GM19372 (cell line): ENCODE data around the gene SSBP4.
A peak's percentile ranks its signal among the peaks of the same experiment; 100 is the strongest.
"Not testable (repeated sequence)": the region's sequence is repeated elsewhere in the genome, so short reads cannot be mapped to it uniquely, and the experiment has no call there.

Experiments used
- ATAC-seq: cut with Tn5 transposase; IDR thresholded peaks from one replicate; pipeline ENCODE4 v1.9.1; 2021; ENCODE audit warnings: mild to moderate bottlenecking, low read depth, moderate library complexity; ENCODE audit not compliant: unreplicated experiment

SSBP4 gene

GRCh38 chr19:18419195-18419698 lies at the start of gene SSBP4:
SSBP4 (plus strand) TSS chr19:18419398; CDS start chr19:18419649, 251 bp downstream.
- peak; percentile 47 for ATAC-seq

GRCh38 chr19:18373407-18373891 lies 45.7 kb upstream of the SSBP4 start:
- no peak for ATAC-seq

GRCh38 chr19:18373892-18374629 lies 45.1 kb upstream of the SSBP4 start:
- peak; percentile 93 for ATAC-seq

DNA sequence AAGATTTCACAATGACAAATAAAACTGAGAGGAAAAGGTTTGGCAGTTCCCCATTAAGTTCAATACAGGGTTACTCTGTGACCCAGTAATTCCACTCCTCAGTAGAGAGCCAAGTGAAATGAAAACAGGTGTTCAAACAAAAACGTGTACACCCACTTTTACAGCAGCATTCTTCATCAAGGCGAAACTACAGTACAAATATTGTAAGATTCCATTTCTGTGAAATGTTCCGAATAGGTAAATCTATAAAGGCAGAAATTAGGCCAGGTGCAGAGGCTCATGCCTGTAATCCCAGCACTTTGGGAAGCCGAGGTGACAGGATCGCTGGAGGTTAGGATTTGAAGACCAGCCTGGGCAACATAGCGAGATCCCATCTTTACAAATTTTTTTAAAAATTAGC lies 42.2 kb upstream of the SSBP4 start:
- ATAC-seq, result no peak

GRCh38 chr19:18379803-18380747 lies 39.1 kb upstream of the SSBP4 start:
- ATAC-seq, result no peak

DNA sequence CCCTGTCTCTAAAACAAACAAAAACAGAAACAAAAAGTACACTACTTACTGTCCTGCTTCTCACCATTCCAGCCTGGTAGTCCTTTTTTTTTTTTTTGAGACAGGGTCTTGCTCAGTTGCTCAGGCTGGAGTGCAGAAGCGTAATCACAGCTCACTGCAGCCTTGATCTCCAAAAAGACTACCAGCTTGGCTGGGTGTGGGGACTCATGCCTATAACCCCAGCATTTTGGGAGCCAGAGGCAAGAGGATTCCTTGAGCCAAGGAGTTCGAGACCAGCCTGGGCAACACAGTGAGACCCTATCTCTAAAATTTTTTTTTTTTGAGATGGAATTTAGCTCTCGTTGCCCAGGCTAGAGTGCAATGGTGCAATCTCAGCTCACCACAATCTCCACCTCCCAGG lies 38.4 kb upstream of the SSBP4 start:
- no peak for ATAC-seq

GRCh38 chr19:18383622-18384021 lies 35.6 kb upstream of the SSBP4 start:
- not testable (repeated sequence) for ATAC-seq

GRCh38 chr19:18384775-18385174 lies 34.4 kb upstream of the SSBP4 start:
- ATAC-seq, result no peak

DNA sequence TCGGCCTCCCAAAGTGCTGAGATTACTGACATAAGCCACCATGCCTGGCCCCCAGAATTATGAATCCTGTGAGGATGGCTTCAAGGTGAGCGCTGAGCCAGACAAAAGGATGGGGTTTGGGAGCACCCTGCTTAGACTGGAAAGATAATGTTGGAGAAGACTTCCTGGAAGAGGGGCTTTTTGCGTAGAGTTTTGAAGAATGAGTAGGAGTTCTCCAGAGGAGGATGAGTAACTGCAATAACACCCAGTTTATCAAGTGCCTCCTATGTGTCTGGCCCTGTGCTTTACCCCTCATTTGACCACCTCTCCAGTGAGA lies 33.9 kb upstream of the SSBP4 start:
- ATAC-seq, result no peak

GRCh38 chr19:18385675-18386542 lies 33.3 kb upstream of the SSBP4 start, which contains the start of gene GDF15:
GDF15 (plus strand) TSS chr19:18386158; CDS start chr19:18386190, 32 bp downstream.
- ATAC-seq, result no peak

DNA sequence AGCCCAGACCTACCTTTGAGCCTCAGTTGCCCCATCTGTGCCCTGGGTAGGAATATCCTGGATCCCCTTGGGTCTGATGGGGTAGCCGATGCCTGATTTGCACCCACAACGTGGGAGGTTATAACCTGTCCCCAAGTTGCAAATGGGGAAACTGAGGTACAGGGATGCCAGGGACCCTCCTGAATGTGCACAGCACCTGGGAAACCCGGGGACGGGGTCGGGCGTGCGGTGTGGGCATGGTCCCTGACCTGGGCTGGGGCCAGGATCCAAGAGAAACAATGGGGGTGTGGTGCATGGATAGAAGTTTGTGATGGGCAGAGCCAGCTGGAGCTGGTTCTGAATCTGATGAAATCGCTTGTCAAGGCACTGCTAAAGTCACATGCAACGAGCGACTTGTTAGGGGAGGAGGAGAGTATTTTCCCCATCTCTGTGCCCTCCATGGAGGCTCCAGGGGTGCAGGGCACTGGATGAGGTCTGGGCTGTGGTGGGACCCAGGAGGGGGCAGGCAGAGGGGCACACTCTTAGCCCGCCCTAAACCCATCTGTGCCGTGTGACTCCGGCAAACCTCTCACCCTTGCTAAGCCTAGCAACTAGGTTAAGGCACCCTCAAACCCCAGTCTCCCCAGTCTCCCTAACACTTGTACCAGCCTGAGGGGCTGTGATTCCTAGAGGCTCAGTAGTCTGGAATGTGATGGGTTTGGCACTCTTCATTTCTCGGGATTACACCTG lies 32.5 kb upstream of the SSBP4 start:
- no peak for ATAC-seq

DNA sequence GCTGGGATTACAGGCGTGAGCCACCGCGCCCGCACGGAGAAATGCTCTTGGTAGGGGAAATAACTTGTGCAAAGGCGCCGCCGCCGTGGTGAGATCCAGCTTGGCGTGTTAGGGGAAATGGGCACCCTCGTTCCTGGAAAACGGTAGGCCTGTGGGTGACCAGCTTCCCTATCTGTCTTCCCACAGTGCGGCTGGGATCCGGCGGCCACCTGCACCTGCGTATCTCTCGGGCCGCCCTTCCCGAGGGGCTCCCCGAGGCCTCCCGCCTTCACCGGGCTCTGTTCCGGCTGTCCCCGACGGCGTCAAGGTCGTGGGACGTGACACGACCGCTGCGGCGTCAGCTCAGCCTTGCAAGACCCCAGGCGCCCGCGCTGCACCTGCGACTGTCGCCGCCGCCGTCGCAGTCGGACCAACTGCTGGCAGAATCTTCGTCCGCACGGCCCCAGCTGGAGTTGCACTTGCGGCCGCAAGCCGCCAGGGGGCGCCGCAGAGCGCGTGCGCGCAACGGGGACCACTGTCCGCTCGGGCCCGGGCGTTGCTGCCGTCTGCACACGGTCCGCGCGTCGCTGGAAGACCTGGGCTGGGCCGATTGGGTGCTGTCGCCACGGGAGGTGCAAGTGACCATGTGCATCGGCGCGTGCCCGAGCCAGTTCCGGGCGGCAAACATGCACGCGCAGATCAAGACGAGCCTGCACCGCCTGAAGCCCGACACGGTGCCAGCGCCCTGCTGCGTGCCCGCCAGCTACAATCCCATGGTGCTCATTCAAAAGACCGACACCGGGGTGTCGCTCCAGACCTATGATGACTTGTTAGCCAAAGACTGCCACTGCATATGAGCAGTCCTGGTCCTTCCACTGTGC lies 30.9 kb upstream of the SSBP4 start:
- ATAC-seq, result peak; percentile 75

GRCh38 chr19:18388960-18389725 lies 30.1 kb upstream of the SSBP4 start:
- ATAC-seq, result no peak

DNA sequence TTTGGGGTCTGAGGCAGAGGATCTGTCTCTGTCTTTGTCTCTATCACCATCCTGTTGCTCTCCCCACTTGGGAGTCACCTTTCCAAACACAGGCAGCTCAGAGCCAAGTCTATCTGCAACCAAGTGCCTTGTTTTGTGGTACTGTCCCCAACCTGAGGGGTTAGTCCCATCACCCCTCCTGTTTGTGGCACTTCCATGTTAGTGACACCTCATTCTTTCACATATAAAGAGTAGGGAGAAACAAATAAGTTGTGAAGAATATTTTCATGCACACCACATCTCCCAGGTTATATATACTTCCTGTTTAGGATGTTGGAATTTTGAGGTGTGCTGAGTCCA lies 29.5 kb upstream of the SSBP4 start:
- ATAC-seq, result no peak

- ATAC-seq, result no peak
Measured at GRCh38 chr19:18390065-18390907, 28.9 kb upstream of the SSBP4 start.

- no peak for ATAC-seq
Measured at GRCh38 chr19:18391509-18392075, 27.6 kb upstream of the SSBP4 start.

- no peak for ATAC-seq
Measured at GRCh38 chr19:18392417-18392816, 26.8 kb upstream of the SSBP4 start.
